AG04450 (cell line): Measurements from ENCODE around the gene SERPINA3. TPM values are rescaled to one million over a fixed set of nuclear protein-coding genes. Genes with fewer than 3 reads are reported as not detected.
"Not testable (repeated sequence)": the region's sequence is repeated elsewhere in the genome, so short reads cannot be mapped to it uniquely, and the experiment has no call there.

Experiments
- CTCF ChIA-PET: fragments of 300-600, 350-600 bp; formaldehyde crosslinking; extraction: SDS; loops from one replicate; lab custom pipeline; 2022; ENCODE audit warnings: antibody characterized with exemption, inconsistent platforms; lab: Charles Lee
- POLR2A ChIA-PET: fragments of 350-600 bp; formaldehyde crosslinking; extraction: SDS; loops from one replicate; lab custom pipeline; 2021; ENCODE audit warnings: antibody characterized with exemption, inconsistent platforms; lab: Yijun Ruan, JAX
- DNase-seq: peaks from one replicate; pipeline ENCODE4 v3.0.0-alpha.2; 2011; ENCODE audit warnings: low read depth, low spot score
- H3K27ac ChIP-seq: one replicate; pipeline ENCODE4 v1.5.1; 2012; ENCODE audit warnings: low read depth, low read length, control low read depth
- H3K27me3 ChIP-seq: one replicate; pipeline ENCODE4 v1.6.0; 2012; ENCODE audit warnings: low read length; ENCODE audit not compliant: control insufficient read depth, insufficient read depth
- H3K4me3 ChIP-seq: 2 replicates; pipeline ENCODE4 v1.5.1; 2011; ENCODE audit warnings: mild to moderate bottlenecking, low read depth, low read length, control low read depth
- H3K9me3 ChIP-seq: 2 replicates; pipeline ENCODE4 v1.5.1; 2012; ENCODE audit warnings: low read length; ENCODE audit not compliant: control insufficient read depth, insufficient read depth
- polyA plus RNA-seq: library from polyadenylated mRNA; depleted of rRNA; stranded (reverse); fragments of >200 nt; gene quantifications from 2 replicates; pipeline ENCODE4 v1.2.3, GENCODE V29; 2011
- TF ChIP-seq, protein P1 (sequence below): IDR thresholded peaks from 2 replicates; pipeline ENCODE4 v1.5.1; 2011; ENCODE audit warnings: low read depth, low read length, control low read depth, inconsistent platforms

The SERPINA3 gene
- polyA plus RNA-seq, 1 experiment, result 1.8 TPM

DNA sequence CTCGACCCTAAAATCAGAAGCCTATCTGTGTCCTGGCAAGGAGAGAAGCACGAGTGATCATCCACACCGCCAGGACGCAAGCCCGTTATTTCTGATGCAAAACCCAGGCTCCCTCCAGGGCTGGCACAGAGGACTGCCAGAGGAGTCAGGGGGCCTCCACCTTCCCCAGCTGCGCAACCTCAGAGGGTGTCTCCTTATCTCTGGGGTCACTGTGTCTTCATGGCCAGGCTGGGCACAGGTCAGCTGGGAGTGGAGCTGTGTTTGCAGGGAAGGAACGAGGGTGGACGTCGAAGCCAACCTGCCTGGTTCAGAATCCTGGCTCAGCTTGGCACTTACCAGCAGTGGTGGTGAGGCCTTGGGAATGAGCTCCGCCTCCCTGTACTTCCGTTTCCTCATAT lies 12.0 kb upstream of the SERPINA3 start:
- H3K27ac ChIP-seq, result peak overlapping the region; percentile 90
- TF ChIP-seq, protein P1, sequence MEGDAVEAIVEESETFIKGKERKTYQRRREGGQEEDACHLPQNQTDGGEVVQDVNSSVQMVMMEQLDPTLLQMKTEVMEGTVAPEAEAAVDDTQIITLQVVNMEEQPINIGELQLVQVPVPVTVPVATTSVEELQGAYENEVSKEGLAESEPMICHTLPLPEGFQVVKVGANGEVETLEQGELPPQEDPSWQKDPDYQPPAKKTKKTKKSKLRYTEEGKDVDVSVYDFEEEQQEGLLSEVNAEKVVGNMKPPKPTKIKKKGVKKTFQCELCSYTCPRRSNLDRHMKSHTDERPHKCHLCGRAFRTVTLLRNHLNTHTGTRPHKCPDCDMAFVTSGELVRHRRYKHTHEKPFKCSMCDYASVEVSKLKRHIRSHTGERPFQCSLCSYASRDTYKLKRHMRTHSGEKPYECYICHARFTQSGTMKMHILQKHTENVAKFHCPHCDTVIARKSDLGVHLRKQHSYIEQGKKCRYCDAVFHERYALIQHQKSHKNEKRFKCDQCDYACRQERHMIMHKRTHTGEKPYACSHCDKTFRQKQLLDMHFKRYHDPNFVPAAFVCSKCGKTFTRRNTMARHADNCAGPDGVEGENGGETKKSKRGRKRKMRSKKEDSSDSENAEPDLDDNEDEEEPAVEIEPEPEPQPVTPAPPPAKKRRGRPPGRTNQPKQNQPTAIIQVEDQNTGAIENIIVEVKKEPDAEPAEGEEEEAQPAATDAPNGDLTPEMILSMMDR, result no peak
- no peaks in the 10 kb centered on the region for H3K27me3 ChIP-seq
- no peak overlapping the region for H3K4me3 ChIP-seq
- ChIA-PET POLR2A (interaction anchor here (0.7 to 2.4 kb wide), 5 partner anchors 12 to 533 kb away, joined by 3 to 16 read pairs (median 3); partner anchors contain the start of gene SERPINA3), CTCF (interaction anchor here (0.7 to 1.0 kb wide), 2 partner anchors 51 to 1547 kb away, joined by 3 to 8 read pairs; no protein-coding TSS in a partner anchor)
- no peak for DNase-seq
- H3K9me3 ChIP-seq, result no peaks in the 10 kb centered on the region

DNA sequence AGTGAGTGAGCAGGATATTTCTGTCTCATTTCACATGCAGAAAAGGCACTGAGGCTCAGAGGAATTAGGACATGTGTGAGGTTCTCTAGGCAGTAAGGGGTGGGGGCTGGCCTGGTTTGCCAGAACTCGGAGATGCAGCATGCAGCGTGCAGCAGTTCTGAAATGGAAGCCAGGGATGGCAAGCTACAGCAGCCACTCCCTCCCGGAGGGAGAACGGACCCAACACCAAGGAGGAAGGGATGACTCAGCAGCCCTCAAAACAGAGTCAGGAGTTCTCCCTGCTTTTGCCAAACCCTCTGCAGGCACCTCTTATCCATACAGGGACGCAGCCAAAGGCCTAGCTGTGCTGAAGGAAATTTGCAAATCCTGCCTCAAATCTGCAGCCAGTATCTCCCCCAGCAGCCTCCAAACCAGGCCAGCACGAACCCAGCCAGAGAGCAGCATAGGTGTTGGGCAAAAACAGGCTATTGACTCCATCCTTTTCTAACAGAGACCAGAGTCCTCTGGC lies 10.3 kb upstream of the SERPINA3 start:
- ChIA-PET CTCF (interaction anchor here (0.6 kb wide), 3 partner anchors 15 to 242 kb away, joined by 4 to 12 read pairs (median 4); no protein-coding TSS in a partner anchor), POLR2A (interaction anchor here (2.4 kb wide), 1 partner anchor 10 kb away, joined by 16 read pairs; the partner anchor contains the start of gene SERPINA3)
- TF ChIP-seq, protein P1, result no peak
- Histone ChIP-seq H3K27me3 (no peaks in the 10 kb centered on the region), H3K4me3 (no peak overlapping the region), H3K9me3 (no peaks in the 10 kb centered on the region), H3K27ac (peak overlapping the region; percentile 94)
- peak; percentile 78 for DNase-seq

DNA sequence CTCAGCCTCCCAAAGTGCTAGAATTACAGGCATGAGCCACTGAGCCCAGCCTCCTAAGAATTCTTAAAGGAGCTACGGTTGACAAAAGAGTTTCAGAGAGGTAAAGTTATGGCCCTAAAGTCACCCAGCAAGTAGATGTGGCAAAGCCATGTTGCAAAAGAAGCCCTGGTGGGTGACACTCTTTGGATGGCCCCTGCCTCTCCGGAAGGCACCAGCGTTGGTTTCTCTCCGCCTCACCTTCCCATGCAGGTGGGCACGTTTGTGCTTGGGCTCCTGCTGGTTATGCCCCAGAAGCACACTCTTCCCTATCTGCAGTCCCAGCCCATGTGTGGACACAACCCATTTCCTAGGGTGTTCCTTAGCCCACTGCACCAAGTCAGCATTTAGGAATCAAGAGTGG lies 9.5 kb upstream of the SERPINA3 start:
- Histone ChIP-seq H3K9me3 (no peaks in the 10 kb centered on the region), H3K27me3 (no peaks in the 10 kb centered on the region), H3K4me3 (no peak overlapping the region), H3K27ac (peak overlapping the region; percentile 94)
- TF ChIP-seq, protein P1, result no peak
- ChIA-PET CTCF (no interaction called here), POLR2A (interaction anchor here (0.6 kb wide), 1 partner anchor 216 kb away, joined by 5 read pairs; no protein-coding TSS in a partner anchor)
- no peak for DNase-seq

DNA sequence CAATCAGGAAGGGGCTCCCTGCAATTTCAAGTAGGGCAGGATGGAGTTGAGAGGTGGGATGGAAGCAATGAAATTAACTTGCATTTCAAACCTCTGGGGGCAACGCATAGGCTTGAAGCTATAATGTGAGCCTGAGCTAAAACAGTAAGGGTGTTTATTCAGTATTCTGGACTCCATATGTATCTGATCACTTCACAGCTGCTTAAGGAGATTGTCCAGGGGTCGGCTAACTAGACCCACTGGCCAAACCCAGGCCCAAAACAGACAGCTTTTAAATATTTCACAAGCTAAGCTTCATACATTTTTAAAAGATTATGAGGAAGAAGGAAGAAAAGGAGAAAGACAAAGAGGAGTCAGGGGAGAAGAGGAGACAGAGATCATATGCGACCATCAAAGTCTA lies 6.8 kb upstream of the SERPINA3 start:
- Histone ChIP-seq H3K27ac (no peak overlapping the region), H3K27me3 (no peaks in the 10 kb centered on the region), H3K9me3 (no peaks in the 10 kb centered on the region), H3K4me3 (no peak overlapping the region)
- ChIA-PET POLR2A (no interaction called here), CTCF (interaction anchor here (1.0 kb wide), 1 partner anchor 56 kb away, joined by 3 read pairs; no protein-coding TSS in a partner anchor)
- TF ChIP-seq, protein P1, result no peak
- DNase-seq, result no peak

DNA sequence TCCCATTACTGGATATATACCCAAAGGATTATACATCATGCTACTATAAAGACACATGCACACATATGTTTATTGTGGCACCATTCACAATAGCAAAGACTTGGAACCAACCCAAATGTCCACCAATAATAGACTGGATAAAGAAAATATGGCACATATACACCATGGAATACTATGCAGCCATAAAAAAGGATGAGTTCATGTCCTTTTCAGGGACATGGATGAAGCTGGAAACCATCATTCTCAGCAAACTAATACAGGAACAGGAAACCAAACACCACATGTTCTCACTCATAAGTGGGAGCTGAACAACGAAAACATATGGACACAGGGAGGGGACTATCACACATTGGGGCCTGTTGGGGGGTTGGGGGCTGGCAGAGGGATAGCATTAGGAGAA lies 3.2 kb upstream of the SERPINA3 start:
- CTCF ChIA-PET, result interaction anchor here (0.6 kb wide), 1 partner anchor 31 kb away, joined by 5 read pairs; no protein-coding TSS in a partner anchor
- POLR2A ChIA-PET, result not testable (repeated sequence)

More for the DNA sequence above, 3.2 kb upstream of the SERPINA3 start:
- H3K27ac ChIP-seq, H3K27me3 ChIP-seq, H3K9me3 ChIP-seq, H3K4me3 ChIP-seq, DNase-seq: not testable (repeated sequence)
